Hematopoietic multipotent progenitor cell (in vitro differentiated cells): ENCODE results near the gene GPR157. TPM values are rescaled to one million over a fixed set of nuclear protein-coding genes. Genes with fewer than 3 reads are reported as not detected.

Experiments
- DNase-seq, 3 donors: peaks; one replicate each; pipeline ENCODE4 v3.0.0-alpha.2; 2011 to 2015; ENCODE audit warnings: low read depth in 2 of 3, low spot score in 2 of 3
- total RNA-seq: library from RNA; depleted of rRNA; stranded (reverse); fragments of >200 nt; gene quantifications from one replicate; pipeline ENCODE4 v1.2.3, GENCODE V29; 2012

The GPR157 gene
- total RNA-seq, 1 donor = 3.2 TPM

DNA sequence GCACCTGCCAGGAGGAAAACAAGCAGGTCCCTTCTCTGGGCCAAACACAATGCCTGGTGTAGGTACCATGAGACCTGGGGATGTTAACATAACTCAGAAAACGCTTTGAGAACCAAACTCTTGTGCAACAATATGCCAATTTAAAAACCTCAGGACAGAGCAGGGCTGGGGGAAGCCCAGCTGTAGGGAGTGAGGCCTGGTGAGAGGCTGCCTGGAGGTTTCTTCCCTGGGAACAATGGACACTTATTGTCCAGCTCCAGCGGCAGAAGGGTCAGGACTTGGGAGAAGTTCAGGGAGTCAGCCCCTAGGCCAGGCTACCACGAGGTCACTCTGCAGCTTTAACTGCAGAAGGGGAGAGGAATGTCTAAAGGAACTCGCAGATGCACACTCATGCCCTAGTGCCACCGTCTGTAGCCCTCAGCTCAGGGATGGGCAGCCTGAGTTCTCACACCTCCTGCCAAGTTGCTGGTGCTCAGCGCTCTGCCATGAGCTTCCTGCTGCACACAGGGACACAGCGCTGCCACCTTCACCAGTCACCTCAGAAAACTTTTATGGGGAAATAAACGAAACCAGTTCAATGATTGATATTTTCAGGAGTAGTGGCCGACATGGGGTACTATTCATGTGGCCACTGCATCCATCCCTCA is 8.5 kb downstream of the GPR157 start:
- DNase-seq = no peak

DNA sequence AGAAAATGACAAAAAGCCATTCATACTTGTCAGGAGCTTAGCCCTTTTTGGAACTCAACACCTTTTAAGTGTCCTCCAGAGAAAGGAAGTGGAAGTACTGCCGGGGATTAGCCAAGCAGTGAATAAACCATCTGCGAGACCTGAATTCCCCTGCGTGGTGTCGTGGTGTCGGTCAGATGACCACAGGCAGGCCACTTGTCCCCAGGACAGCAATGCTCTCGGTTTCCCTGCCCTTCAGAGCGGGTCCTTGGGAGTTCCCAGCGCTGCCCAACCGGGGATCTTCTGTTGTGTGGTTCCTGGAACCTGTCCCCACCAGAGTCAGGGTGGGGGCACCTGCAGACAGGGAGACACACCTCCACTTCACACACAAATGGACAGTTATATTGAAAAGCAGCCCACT is 9.2 kb downstream of the GPR157 start:
- DNase-seq = no peak

DNA sequence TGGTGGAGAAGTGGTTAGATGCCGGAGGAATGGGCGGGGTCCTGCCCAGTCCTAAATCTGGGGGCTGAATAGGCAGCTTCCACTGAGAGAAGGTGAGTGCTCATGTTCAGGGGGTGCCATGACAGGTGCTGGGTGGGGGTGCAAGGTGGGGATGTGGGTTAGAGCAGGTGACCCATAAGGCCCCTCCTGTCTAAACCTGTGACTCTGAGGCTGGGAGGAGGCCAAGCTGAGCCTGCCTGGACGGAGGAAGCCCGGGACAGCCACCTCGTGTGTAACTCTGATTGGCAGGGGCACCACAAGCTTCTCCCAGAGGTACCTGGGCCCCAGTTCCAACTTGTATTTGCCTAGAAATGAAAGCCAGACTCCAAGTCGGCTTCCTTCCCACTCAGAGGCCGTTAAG is 10.7 kb downstream of the GPR157 start:
- no peak for DNase-seq

DNA sequence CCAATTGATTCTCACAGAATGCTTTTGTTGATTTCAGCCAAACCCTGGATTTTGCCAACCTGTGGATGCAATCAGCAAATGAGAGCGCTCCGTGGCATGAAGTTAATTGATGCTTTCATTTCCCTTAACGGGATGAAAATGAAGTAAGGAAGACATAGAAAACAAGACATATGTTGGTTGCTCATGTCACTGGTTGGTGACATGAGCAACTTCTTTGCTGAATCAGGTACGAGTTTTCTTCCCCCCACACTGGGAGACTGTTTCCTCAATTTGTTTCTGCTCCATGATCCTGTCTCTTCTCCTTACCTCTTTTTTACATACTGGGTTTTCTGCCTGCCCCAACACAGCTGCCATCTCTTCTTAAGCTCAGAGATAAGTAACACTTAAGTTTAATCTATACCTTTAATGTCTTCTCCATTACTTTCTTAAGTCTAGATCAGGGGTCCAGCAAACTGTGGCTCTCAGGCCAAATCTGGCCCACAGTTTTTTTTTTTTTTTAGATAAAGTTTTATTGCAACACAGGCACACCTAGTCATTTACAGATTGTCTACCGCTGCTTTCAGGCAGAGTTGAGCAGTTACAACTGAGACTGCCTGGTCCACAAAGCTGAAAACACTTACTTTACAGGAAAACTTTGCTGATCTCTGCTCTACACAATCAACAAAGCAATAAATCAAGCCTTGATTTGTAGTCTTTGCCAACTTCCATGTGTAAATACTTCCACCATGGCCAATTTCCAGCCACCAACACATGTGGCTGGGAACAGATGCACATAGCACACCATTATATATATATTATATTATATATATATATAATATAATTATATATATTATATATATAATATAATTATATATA is 13.3 kb downstream of the GPR157 start:
- no peak for DNase-seq

DNA sequence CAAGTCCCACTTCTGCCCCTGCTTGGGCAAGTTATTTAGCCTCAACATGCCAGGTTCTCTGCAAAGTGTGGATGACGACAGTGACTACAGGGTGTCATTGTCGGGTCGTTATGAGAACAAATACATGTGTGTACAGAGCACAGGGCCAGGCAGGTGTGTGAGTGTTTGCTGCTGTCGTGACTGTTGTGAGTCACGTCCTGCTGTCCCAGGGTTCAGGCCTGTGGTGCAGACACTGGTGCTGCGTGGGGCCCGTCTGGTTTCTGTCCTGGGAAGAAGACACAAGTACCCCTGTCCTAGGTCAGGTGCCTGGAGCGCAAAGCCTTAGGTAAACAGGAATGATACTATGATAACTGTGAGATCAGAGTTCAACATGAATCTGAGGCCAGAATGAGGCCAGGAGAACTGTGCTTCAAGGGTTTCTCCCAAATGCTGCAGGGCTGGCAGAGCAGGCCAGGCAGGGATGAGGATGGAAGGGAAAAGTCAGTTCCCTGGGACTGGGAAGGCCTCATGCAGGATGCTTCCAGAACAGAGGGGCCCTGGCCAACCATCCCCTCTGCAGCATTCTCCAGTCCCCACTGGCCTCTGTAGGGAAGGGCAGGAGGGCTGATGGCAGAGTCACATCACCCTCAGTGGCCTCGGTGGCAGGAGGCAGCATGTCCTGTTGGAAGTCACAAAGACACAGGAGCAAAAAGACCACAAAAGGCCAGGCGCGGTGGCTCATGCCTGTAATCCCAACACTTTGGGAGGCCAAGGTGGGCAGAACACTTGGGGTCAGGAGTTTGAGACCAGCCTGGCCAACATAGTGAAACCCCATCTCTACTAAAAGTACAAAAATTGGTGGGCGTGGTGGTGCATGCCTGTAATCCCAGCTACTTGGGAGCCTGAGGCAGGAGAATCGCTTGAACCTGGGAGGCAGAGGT is 15.7 kb downstream of the GPR157 start:
- no peak for DNase-seq

DNA sequence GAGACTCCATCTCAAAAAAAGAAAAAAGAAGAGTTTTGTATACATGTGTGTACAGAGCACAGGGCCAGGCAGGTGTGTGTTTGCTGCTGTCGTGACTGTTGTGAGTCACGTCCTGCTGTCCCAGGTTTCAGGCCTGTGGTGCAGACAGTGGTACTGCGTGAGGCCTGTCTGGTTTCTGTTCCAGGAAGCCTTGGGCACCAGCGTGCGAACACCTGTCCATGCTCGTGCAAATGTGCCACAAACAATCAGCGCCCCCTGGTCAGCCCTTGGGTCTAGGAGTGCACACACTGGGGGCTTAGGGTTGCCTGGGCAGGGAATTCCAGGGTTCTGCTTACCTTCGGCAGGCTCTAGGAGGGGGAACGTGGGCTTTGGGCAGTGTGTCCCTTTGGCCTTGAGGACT is 16.9 kb downstream of the GPR157 start:
- DNase-seq = no peak

DNA sequence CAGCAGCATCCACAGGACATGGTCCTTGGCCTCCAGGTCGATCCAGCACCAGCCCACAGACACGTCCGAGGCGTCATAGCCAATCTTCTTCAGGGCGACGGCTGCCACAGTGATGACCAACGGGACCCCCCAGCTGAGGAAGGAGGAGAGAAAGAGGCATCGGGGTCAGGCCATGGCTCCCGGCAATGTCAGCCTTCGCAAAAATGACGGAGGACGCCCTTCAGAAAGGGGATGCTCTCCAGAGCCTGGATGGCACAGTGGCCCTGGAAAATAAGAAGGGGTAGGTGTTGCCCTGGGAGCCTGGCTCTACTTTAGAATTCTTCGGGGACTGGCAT is 17.6 kb downstream of the GPR157 start:
- no peak for DNase-seq

DNA sequence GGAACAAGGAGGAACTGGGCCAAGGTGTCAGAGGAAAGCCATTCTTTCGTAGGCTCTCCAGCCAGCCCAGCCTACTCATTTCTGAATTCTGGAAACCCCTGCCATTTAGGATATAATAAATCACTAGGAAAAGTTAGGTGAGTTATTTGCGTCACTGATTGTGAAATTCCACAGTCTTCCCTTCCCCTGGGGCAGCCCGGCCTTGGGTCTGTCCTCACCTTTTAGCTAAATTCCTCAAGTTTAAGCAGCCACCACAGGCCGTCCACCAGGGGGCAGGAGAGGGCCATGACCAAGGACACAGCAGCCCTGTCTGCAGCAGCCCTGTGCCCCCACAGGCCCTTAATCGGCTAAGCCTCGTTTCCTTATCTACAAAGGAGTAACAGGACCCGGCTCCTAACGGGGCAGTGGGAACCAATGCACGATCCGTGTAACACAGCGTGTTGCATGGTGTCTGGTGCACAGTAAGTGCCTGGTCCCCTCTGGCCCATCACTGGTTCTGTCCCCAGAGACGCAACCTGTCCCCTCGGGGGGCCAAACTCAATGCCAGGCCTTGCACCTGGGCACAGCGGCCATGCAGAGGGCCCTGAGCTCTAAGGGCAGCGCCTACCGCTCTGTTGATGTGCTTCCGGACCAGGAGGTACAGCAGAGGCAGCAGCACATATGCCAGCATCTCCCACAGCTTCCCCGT is 18.1 kb downstream of the GPR157 start:
- DNase-seq = peak; percentile 58 to 90 (median 87)

DNA sequence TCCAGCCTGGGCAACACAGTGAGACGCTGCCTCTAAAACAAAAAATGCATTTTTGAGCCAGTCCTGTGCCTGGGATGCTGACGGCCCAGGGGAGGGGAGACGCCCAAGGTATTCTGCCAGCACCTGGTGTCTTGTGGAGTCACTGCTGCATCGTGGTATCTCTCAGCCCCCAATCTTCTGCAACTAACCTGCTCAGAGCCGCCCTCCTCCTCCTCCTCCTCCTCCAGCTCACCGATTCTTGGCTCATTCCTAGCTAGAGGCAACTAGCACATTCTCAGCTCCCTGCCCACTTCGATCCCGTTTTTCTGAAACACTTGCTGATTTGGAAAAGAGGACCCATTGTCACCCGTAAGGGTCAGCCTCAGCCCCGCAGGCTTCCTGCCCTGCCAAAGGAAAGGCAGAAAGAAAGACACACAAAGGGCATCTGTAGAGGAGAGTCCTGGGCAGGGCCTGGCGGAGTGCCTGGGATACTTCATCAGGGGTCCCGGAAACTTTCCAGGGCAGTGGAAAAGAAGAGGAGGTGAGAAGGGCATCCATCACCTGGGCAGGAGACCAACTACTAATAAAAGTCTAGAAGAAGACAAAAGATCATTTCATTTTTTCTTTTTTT is 20.7 kb downstream of the GPR157 start:
- DNase-seq = no peak

DNA sequence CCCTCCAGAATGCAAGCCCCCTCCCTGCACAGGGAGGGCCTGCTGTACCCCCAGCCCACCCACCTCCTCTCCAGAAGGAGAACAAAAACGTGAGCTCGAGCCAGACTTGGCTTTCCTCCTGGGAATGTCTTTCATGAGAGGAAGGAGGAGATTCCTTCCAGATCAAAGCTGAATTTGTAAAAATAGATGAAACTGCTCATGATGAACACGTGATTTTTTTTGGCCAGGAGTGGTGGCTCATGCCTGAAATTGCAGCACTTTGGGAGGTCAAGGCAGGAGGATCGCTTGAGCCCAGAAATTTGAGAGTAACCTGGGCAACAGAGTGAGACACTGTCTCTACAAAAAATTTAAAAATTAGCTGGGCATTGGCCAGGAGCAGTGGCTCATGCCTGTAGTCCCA is 21.8 kb downstream of the GPR157 start:
- no peak for DNase-seq

DNA sequence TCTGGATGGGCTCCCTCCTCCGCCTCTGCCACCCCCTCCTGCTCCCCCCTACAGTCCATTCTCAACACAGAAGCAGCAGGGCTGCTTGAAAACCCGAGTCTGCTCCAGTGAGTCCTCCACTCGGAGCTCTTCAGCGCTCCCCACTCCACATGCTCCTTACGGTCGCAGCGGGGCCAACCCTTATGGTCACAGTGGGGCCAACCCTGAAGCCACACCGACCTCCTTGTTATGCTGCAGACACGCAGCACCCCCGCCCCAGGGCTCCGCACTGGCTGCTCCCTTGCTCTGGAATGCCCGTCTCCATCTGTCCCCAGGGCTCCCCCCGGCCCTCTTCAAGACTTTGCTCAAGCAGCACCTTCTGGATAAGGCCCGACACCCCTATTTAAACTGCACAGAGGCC is 22.6 kb downstream of the GPR157 start:
- no peak for DNase-seq

DNA sequence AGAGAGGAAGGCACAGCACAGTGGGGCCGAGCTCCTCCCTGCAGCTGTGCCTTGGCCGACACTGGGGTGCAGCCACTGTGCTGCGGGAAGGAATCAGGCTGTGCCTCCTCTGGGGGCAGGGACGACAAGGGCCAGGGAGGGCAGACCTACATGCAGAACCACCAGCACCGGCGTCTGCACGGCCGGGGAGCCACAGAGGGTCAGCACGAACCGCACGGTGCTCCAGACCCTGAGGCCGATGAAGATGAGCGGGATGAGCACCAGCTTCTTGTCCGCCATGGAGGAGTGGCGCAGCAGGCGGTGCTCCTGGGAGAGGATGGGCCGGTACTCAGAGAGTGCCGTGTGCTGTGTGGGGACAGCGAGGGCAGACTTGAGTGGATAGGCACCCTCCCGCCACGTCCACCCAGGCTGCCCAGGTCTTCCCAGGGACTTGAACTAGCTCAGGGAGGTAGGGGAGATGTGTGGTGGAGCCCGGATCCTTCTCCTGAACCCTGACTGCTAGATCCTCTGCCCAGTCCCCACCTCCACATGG is 23.5 kb downstream of the GPR157 start:
- no peak for DNase-seq

DNA sequence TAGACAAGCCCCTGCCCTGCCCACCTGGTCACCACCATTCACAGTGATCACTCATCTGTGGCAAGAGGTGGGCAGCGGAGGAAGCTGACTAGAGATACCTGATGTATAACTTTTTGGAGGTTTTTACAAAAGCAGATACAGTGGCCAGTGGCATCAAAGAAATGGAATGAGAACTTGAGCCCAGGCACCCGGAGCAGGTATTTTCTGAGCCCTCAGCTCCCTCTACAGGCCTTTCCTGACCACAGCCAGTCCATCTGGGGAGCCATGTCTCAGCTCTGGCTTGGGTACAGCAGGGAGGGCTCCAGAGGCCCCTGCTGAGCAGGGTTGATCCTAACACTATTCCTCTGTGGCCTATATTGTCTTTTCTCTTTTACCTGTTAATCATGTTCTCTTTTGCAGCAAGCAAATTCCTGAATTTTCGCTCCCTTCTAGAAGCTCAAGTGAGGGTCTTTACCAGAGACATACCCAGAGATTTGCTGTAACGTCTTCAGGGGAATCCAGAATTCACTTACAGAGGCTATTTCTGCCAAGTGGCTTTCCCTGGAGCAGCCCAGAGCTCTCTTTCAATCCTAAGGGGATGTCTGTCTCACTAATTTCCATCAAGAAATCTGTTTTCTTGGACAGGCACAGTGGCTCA is 27.3 kb downstream of the GPR157 start:
- peak in 2 of 3 donors; percentile 60 to 81 for DNase-seq

DNA sequence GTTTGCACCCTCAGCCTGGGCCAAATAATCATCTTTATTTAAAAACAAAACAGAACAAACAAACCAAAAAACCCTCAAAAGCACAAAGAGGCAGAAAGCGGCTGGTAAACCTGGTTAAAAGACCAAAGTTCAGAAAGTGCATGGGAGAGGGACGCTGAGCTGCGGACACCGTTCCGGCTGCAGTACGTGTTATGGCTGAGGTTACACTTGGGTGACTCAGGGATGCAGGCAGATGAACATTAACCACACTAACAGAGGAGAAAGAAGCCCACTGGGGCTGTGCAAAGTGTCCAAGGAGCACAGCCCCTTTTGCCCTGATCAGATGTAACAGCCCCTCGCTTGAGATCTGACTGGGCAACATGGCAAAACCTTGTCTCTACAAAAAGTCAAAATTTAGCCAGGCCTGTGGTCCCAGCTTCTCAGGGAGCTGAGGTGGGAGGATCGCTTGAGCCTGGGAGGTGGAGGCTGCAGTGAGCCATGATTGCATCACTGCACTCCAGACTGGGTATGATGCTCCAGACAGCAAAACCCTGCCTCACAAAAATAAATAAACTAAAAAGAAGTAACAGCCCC is 28.3 kb downstream of the GPR157 start:
- no peak for DNase-seq

DNA sequence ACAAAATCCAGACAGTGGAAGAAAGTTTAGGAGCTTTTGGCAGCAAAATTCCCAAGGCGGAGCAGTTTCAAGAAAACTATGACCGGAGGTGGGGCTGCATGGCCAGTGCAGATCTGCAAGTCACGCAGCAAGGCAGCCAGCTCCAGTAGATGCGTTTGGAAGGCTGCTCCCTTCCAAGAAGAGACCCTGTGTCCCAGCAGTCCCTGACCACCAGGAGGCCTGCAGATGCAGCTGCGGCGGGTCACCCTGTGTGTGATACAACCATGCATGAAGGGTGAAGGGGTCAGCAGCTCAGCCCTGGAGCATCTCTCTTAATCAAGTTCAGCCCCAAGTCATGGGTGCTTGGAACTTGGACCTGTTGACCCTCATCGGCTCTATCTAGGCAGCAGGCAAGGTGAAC is 29.3 kb downstream of the GPR157 start:
- no peak for DNase-seq

DNA sequence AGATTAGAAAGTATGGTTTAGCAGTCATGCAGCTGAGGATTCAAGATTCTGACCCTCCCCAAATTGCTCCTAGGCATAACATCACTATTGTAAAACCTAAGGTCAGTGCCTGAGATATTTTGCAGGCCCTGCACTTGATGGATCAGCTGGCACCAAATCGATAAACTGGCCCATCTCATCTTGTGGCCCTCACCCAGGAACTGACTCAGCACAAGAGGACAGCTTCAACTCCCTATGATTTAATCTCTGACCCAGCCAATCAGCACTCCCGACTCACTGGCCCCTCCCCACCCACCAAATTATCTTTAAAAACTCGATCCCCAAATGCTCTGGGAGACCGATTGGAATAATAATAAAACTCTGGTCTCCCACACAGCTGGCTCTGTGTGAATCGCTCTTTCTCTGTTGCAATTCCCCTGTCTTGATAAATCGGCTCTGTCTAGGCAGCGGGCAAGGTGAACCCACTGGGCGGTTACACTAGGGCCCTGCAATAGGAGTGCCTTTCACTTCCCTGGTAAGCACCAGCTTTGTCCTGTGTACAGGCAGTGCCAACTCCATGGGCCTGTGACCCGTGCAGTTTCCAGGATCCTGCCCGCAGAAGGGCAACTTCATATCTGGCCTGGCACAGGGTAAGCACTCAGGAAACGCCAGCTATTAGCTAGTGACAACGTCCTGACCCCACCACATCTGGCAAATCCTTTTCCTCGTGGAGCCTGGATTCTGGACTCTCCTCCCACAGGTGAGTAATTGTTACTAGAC is 30.8 kb downstream of the GPR157 start:
- no peak for DNase-seq

DNA sequence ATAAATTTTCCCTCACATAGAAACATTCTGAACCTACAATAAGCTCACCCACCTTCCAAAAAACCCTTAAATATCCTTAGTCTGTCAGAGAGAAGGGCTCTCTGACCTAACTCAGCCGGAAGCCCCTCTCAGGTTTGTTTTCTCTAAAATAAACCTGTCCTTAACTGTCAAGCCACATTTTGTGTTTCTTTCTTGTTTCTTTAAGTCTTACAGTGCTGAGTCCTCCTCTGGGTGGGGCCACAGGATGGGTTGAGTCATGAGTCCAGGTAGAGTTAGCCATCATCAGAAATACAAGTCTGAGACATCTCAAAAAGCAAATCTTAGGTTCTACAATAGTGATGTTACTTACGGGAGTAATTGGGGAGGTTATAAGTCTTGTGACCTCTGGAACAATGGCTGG is 33.1 kb downstream of the GPR157 start:
- no peak for DNase-seq

DNA sequence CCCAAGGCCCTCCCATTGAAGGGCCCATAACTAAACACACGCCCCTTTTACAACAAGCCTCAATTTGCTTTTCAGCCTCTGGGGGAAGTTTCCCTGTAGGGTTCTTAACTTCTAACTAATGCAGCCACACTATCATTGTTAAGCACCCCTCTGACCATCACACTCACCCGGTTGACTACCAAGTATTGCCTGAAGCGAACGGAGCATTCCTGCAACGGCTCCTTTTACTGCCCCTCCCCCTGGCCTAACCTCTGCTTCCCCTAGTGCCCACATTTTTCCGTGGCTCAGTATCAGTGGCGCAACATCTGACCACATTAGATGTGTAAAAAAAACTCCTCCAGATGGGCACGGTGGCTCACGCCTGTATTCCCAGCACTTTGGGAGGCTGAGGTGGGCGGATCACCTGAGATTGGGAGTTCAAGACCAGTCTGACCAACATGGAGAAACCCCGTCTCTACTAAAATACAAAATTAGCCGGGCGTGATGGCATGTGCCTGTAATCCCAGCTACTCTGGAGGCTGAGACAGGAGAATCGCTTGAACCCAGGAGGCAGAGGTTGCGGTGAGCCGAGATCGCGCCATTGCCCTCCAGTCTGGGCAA is 34.8 kb downstream of the GPR157 start:
- DNase-seq = peak in 2 of 3 donors; percentile 42 to 64
